ENCODE results near the gene PCDH15. TPM values are rescaled to one million over a fixed set of nuclear protein-coding genes. Genes with fewer than 3 reads are reported as not detected.

The PCDH15 gene
- total and polyA plus RNA-seq, 9 of the 15 experiments (the other 6 are each of a cell fraction or from before 2014, with no cell fraction given): not detected

- Histone ChIP-seq H3K27me3 (ENCODE audit: control insufficient read depth in 2 of 2, insufficient read depth in 2 of 2, low read length in 2 of 2) (no peaks in the 10 kb centered on the region), H3K27ac (ENCODE audit: extremely low read depth, low read depth, low read length) (no peak overlapping the region), H3K79me2 (ENCODE audit: control insufficient read depth, insufficient read depth, low read length) (no peaks in the 10 kb centered on the region), H2AFZ (ENCODE audit: low read depth, low read length) (no peak overlapping the region), H3K36me3 (ENCODE audit: control insufficient read depth, insufficient read depth, low read length) (no peaks in the 10 kb centered on the region), H3K9me1 (ENCODE audit: control insufficient read depth, insufficient read depth, low read length) (no peaks in the 10 kb centered on the region), H4K20me1 (replicated peaks; ENCODE audit: control insufficient read depth, insufficient read depth, low read length) (no peaks in the 10 kb centered on the region), H3K9me3 (replicated peaks; ENCODE audit: control insufficient read depth, insufficient read depth, low read depth, low read length) (no peaks in the 10 kb centered on the region), H3K4me2 (ENCODE audit: insufficient read depth, low read length) (no peak overlapping the region), H3K4me3 (no peak overlapping the region), H3K9ac (ENCODE audit: insufficient read depth in 1 of 2, low read depth in 2 of 2, low read length in 2 of 2) (no peak overlapping the region), H3K4me1 (replicated peaks in 1 of 2; ENCODE audit: control insufficient read depth in 2 of 2, insufficient read depth in 2 of 2, low read length in 2 of 2) (no peaks in the 10 kb centered on the region)
- 0% methylated on average over 3 of the region's 3 CpGs for WGBS (ENCODE audit: insufficient coverage, low coverage, missing lambda C conversion rate)
- ATAC-seq (no peak), DNase-seq (ENCODE audit: extremely low read depth in 1 of 4, low spot score in 3 of 4) (no peak), FAIRE-seq (no peak)
- in situ Hi-C loops (cut with MboI): no loop called here
- BruUV-seq (replicated peaks): no TSS peak
- no peak for TF ChIP-seq SIN3A (IDR thresholded peaks at IDR 0.05; ENCODE audit: borderline replicate concordance in 2 of 2, control insufficient read depth in 1 of 2, low read depth in 2 of 2, low read length in 2 of 2)
- no peak for TF ChIP-seq GTF3C2 (IDR thresholded peaks at IDR 0.05; ENCODE audit: borderline replicate concordance, extremely low read depth, insufficient read length)
- TF ChIP-seq ASH1L (IDR thresholded peaks at IDR 0.05; ENCODE audit: borderline replicate concordance, low read depth, partially characterized antibody): no peak
- TF ChIP-seq MLLT1 (IDR thresholded peaks at IDR 0.05): no peak
- no peak for TF ChIP-seq CBX8 (IDR thresholded peaks at IDR 0.05; ENCODE audit: borderline replicate concordance, extremely low read depth, low read depth, low read length, poor library complexity, severe bottlenecking)
- TF ChIP-seq ZBED1 (IDR thresholded peaks at IDR 0.05): no peak
- ChIA-PET POLR2A (no interaction called here), CTCF (ENCODE audit: low intra/inter-chr PET ratio) (no interaction called here)
- intact Hi-C loops (cut with micrococcal nuclease): no loop called here
These were observed 675.8 kb downstream of the PCDH15 start for GRCh38 chr10:54125098-54125747.

Data from K562 (cell line).